Measurements from ENCODE around the gene SETX. TPM values are rescaled to one million over a fixed set of nuclear protein-coding genes. Genes with fewer than 3 reads are reported as not detected.

SETX gene
- total and polyA plus RNA-seq, 10 of the 15 experiments (the other 5 are each of a cell fraction or from before 2014, with no cell fraction given): 15.8 to 75.7 (median 37.0) TPM

- Histone ChIP-seq H3K27ac (ENCODE audit: control insufficient read depth, insufficient read depth) (no peak overlapping the region), H3K4me1 (ENCODE audit: control insufficient read depth, insufficient read depth, low read length) (no peaks in the 10 kb centered on the region), H3K79me2 (ENCODE audit: control insufficient read depth, insufficient read depth, low read length) (no peaks in the 10 kb centered on the region), H3K36me3 (ENCODE audit: control insufficient read depth in 2 of 2, insufficient read depth in 2 of 2, low read length in 1 of 2) (no peaks in the 10 kb centered on the region), H3K4me3 (no peak overlapping the region), H3K4me2 (ENCODE audit: control insufficient read depth, insufficient read depth) (no peak overlapping the region), H3K27me3 (replicated peaks in 1 of 2; ENCODE audit: control insufficient read depth in 2 of 2, insufficient read depth in 2 of 2, low read length in 1 of 2) (peaks cover 0 to 5% of the 10 kb centered on the region in 2 experiments; a peak in 2 of 4 replicates), H3K9me3 (replicated peaks; ENCODE audit: control insufficient read depth, insufficient read depth, low read length) (no peaks in the 10 kb centered on the region), H2AFZ (ENCODE audit: control insufficient read depth, low read depth, low read length) (no peak overlapping the region), H3K9ac (ENCODE audit: control insufficient read depth, insufficient read depth, low read length) (no peak overlapping the region), H4K20me1 (ENCODE audit: control insufficient read depth, insufficient read depth) (no peaks in the 10 kb centered on the region)
- FAIRE-seq (no peak), ATAC-seq (no peak), DNase-seq (ENCODE audit: low read depth, low spot score) (no peak)
- 40% methylated on average over 7 of the region's 7 CpGs for WGBS (ENCODE audit: insufficient coverage, insufficient replicate concordance, low lambda C conversion rate, missing lambda C conversion rate)
- intact Hi-C loops (cut with micrococcal nuclease; ENCODE audit: unreplicated experiment): no loop called here
- no peak for TF ChIP-seq TAF1 (IDR thresholded peaks at IDR 0.05; ENCODE audit: borderline replicate concordance, low read depth, low read length)
- no peak for TF ChIP-seq HCFC1 (IDR thresholded peaks at IDR 0.05; ENCODE audit: low read length)
- TF ChIP-seq SP1 (IDR thresholded peaks at IDR 0.05; ENCODE audit: low read depth, low read length): no peak
- TF ChIP-seq HDGF (IDR thresholded peaks at IDR 0.05): no peak
- no peak for TF ChIP-seq RELA (IDR thresholded peaks at IDR 0.05; ENCODE audit: borderline replicate concordance, partially characterized antibody)
- TF ChIP-seq NKRF (conservative IDR thresholded peaks at IDR 0.05): no peak
- no peak for TF ChIP-seq ZNF217 (IDR thresholded peaks at IDR 0.05)
- TF ChIP-seq, protein P1, sequence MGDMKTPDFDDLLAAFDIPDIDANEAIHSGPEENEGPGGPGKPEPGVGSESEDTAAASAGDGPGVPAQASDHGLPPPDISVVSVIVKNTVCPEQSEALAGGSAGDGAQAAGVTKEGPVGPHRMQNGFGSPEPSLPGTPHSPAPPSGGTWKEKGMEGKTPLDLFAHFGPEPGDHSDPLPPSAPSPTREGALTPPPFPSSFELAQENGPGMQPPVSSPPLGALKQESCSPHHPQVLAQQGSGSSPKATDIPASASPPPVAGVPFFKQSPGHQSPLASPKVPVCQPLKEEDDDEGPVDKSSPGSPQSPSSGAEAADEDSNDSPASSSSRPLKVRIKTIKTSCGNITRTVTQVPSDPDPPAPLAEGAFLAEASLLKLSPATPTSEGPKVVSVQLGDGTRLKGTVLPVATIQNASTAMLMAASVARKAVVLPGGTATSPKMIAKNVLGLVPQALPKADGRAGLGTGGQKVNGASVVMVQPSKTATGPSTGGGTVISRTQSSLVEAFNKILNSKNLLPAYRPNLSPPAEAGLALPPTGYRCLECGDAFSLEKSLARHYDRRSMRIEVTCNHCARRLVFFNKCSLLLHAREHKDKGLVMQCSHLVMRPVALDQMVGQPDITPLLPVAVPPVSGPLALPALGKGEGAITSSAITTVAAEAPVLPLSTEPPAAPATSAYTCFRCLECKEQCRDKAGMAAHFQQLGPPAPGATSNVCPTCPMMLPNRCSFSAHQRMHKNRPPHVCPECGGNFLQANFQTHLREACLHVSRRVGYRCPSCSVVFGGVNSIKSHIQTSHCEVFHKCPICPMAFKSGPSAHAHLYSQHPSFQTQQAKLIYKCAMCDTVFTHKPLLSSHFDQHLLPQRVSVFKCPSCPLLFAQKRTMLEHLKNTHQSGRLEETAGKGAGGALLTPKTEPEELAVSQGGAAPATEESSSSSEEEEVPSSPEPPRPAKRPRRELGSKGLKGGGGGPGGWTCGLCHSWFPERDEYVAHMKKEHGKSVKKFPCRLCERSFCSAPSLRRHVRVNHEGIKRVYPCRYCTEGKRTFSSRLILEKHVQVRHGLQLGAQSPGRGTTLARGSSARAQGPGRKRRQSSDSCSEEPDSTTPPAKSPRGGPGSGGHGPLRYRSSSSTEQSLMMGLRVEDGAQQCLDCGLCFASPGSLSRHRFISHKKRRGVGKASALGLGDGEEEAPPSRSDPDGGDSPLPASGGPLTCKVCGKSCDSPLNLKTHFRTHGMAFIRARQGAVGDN (IDR thresholded peaks at IDR 0.05): no peak
- TF ChIP-seq ZSCAN29 (IDR thresholded peaks at IDR 0.05): no peak
- in situ Hi-C loops (cut with MboI): no loop called here
- ChIA-PET CTCF (no interaction called here), RAD21 (ENCODE audit: unreplicated experiment) (no interaction called here), POLR2A (no interaction called here), SMC1A (ENCODE audit: uncharacterized antibody, unreplicated experiment) (no interaction called here)
- BruUV-seq (replicated peaks): no TSS peak
These were observed 143.2 kb downstream of the SETX start for GRCh38 chr9:132211570-132211969.

Other genes starting within 250 kb of the SETX start
- gene NTNG2, start 192.9 kb downstream of the SETX start, total RNA-seq (2014; rRNA removed): 0.79 TPM in 1 of 2 replicates, not detected in the other
- gene NTNG2, start 192.9 kb downstream of the SETX start, total RNA-seq (2014; rRNA removed; fragmentation: Illumina TruSeq; extraction: Trizol): 0.05 TPM in 1 of 2 replicates, not detected in the other
- 0.11 and 0.51 TPM in 2 replicates for gene NTNG2, start 192.9 kb downstream of the SETX start, total RNA-seq (2021)
- 0.09 and 0.38 TPM in 2 replicates for gene NTNG2, start 192.9 kb downstream of the SETX start, polyA plus RNA-seq (2011; rRNA removed)
- gene NTNG2, start 192.9 kb downstream of the SETX start, polyA plus RNA-seq (2014; fragmentation: Illumina TruSeq; extraction: Trizol): not detected in 2 replicates
- gene NTNG2, start 192.9 kb downstream of the SETX start, polyA plus RNA-seq (2014; fragmentation: Nextera tagmentation; extraction: Ambion mirVana): not detected
- 0.01 and 0.37 TPM in 2 replicates for gene NTNG2, start 192.9 kb downstream of the SETX start, polyA plus RNA-seq (2014; rRNA removed)
- gene NTNG2, start 192.9 kb downstream of the SETX start, polyA plus RNA-seq (2016; fragmentation: Nextera tagmentation; extraction: Ambion mirVana): not detected
- gene TTF1, start 51.9 kb upstream of the SETX start, total RNA-seq (2014; rRNA removed): 15.2 and 15.6 TPM in 2 replicates
- 22.8 and 23.0 TPM in 2 replicates for gene TTF1, start 51.9 kb upstream of the SETX start, total RNA-seq (2014; rRNA removed; fragmentation: Illumina TruSeq; extraction: Trizol)
- 14.3 and 16.0 TPM in 2 replicates for gene TTF1, start 51.9 kb upstream of the SETX start, total RNA-seq (2021)
- 16.2 and 25.2 TPM in 2 replicates for gene TTF1, start 51.9 kb upstream of the SETX start, polyA plus RNA-seq (2011; rRNA removed)
- gene TTF1, start 51.9 kb upstream of the SETX start, polyA plus RNA-seq (2014; fragmentation: Illumina TruSeq; extraction: Trizol): 25.5 and 26.4 TPM in 2 replicates
- gene TTF1, start 51.9 kb upstream of the SETX start, polyA plus RNA-seq (2014; fragmentation: Nextera tagmentation; extraction: Ambion mirVana): 10 to 100 TPM; 11.3 to 16.0 TPM
- gene TTF1, start 51.9 kb upstream of the SETX start, polyA plus RNA-seq (2014; rRNA removed): 20.5 and 23.4 TPM in 2 replicates
- gene TTF1, start 51.9 kb upstream of the SETX start, polyA plus RNA-seq (2016; fragmentation: Nextera tagmentation; extraction: Ambion mirVana): 10 to 100 TPM; 11.9 to 13.2 TPM
- gene CFAP77, start 55.2 kb upstream of the SETX start, total RNA-seq (2014; rRNA removed): not detected in 2 replicates
- not detected in 2 replicates for gene CFAP77, start 55.2 kb upstream of the SETX start, total RNA-seq (2014; rRNA removed; fragmentation: Illumina TruSeq; extraction: Trizol)
- not detected in 2 replicates for gene CFAP77, start 55.2 kb upstream of the SETX start, total RNA-seq (2021)
- not detected in 2 replicates for gene CFAP77, start 55.2 kb upstream of the SETX start, polyA plus RNA-seq (2011; rRNA removed)
- gene CFAP77, start 55.2 kb upstream of the SETX start, polyA plus RNA-seq (2014; fragmentation: Illumina TruSeq; extraction: Trizol): not detected in 2 replicates
- gene CFAP77, start 55.2 kb upstream of the SETX start, polyA plus RNA-seq (2014; fragmentation: Nextera tagmentation; extraction: Ambion mirVana): not detected
- gene CFAP77, start 55.2 kb upstream of the SETX start, polyA plus RNA-seq (2014; rRNA removed): 0.33 TPM in 1 of 2 replicates, not detected in the other
- not detected for gene CFAP77, start 55.2 kb upstream of the SETX start, polyA plus RNA-seq (2016; fragmentation: Nextera tagmentation; extraction: Ambion mirVana)
- gene BARHL1, start 227.6 kb upstream of the SETX start, total RNA-seq (2014; rRNA removed): not detected in 2 replicates
- not detected in 2 replicates for gene BARHL1, start 227.6 kb upstream of the SETX start, total RNA-seq (2014; rRNA removed; fragmentation: Illumina TruSeq; extraction: Trizol)
- not detected in 2 replicates for gene BARHL1, start 227.6 kb upstream of the SETX start, total RNA-seq (2021)
- gene BARHL1, start 227.6 kb upstream of the SETX start, polyA plus RNA-seq (2011; rRNA removed): not detected in 2 replicates
- not detected in 2 replicates for gene BARHL1, start 227.6 kb upstream of the SETX start, polyA plus RNA-seq (2014; fragmentation: Illumina TruSeq; extraction: Trizol)
- not detected for gene BARHL1, start 227.6 kb upstream of the SETX start, polyA plus RNA-seq (2014; fragmentation: Nextera tagmentation; extraction: Ambion mirVana)
- not detected in 2 replicates for gene BARHL1, start 227.6 kb upstream of the SETX start, polyA plus RNA-seq (2014; rRNA removed)
- not detected for gene BARHL1, start 227.6 kb upstream of the SETX start, polyA plus RNA-seq (2016; fragmentation: Nextera tagmentation; extraction: Ambion mirVana)

Measured in GM12878 (cell line).